ENCODE results near the gene ATRAID.

- TF ChIP-seq CTCF (IDR thresholded peaks at IDR 0.05) (no peak), POLR2AphosphoS5 (IDR thresholded peaks at IDR 0.05; ENCODE audit: insufficient read depth in 1 of 2, low read depth in 1 of 2) (no peak)
Measured at GRCh38 chr2:27206346-27206745, 5.5 kb upstream of the ATRAID start.
